Measurements from ENCODE around the gene TBX2.

GRCh38 chr17:61405686-61406536 is 6.3 kb downstream of the TBX2 start:
- TF ChIP-seq, protein P1, sequence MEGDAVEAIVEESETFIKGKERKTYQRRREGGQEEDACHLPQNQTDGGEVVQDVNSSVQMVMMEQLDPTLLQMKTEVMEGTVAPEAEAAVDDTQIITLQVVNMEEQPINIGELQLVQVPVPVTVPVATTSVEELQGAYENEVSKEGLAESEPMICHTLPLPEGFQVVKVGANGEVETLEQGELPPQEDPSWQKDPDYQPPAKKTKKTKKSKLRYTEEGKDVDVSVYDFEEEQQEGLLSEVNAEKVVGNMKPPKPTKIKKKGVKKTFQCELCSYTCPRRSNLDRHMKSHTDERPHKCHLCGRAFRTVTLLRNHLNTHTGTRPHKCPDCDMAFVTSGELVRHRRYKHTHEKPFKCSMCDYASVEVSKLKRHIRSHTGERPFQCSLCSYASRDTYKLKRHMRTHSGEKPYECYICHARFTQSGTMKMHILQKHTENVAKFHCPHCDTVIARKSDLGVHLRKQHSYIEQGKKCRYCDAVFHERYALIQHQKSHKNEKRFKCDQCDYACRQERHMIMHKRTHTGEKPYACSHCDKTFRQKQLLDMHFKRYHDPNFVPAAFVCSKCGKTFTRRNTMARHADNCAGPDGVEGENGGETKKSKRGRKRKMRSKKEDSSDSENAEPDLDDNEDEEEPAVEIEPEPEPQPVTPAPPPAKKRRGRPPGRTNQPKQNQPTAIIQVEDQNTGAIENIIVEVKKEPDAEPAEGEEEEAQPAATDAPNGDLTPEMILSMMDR (IDR thresholded peaks at IDR 0.05 in 2 of 3, conservative IDR thresholded peaks at IDR 0.05 in 1 of 3; ENCODE audit: control insufficient read depth in 2 of 3, extremely low read depth in 1 of 3, insufficient read depth in 1 of 3, low read depth in 3 of 3, low read length in 3 of 3) = no peak
- TF ChIP-seq RCOR1 (conservative IDR thresholded peaks at IDR 0.05; ENCODE audit: low read depth, low read length) (no peak), GABPA (IDR thresholded peaks at IDR 0.05; ENCODE audit: low read depth) (no peak), ZBTB4 (CRISPR knock-in tag; IDR thresholded peaks at IDR 0.05) (no peak)
